GM18498 (cell line): ENCODE results near the gene NFKBIA.
A peak's percentile ranks its signal among the peaks of the same experiment; 100 is the strongest.
"Not testable (repeated sequence)": the region's sequence is repeated elsewhere in the genome, so short reads cannot be mapped to it uniquely, and the experiment has no call there.

Experiments
- ATAC-seq: cut with Tn5 transposase; IDR thresholded peaks from one replicate; pipeline ENCODE4 v1.9.1; 2021; ENCODE audit warnings: mild to moderate bottlenecking, moderate library complexity; ENCODE audit not compliant: unreplicated experiment

NFKBIA gene, protein sequence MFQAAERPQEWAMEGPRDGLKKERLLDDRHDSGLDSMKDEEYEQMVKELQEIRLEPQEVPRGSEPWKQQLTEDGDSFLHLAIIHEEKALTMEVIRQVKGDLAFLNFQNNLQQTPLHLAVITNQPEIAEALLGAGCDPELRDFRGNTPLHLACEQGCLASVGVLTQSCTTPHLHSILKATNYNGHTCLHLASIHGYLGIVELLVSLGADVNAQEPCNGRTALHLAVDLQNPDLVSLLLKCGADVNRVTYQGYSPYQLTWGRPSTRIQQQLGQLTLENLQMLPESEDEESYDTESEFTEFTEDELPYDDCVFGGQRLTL

DNA sequence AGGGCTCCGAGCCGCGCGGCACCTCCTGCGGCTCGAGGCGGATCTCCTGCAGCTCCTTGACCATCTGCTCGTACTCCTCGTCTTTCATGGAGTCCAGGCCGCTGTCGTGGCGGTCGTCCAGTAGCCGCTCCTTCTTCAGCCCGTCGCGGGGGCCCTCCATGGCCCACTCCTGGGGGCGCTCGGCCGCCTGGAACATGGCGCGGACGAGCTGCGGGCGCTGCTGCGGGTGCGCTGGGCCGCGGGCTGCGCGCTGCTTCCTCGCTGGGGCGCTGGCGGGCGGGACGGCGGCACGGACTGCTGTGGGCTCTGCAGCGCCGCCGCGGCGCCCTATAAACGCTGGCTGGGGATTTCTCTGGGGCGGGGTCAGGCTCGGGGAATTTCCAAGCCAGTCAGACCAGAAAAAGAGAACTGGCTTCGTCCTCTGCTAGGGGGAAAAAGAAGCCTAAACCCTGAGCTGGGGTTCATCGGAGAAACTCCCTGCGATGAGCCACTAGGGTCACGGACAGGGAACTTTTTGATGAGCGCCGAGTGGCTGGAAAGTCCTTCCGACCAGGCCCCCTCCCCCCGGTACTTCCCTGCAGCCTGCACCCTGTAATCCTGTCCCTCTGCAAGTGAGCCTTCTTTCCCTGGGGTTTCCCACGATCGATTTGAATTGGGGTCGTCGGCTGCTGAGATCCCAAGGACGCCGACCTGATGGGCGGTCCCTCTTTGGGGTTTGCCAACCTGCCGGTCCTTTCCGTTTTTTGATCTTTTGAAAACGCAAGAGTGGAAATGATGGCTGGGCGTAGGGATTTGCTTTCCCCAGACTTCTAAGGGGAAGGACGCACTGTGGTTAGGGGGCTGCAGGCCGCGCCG, at the start of gene NFKBIA:
NFKBIA (minus strand) TSS at position 301 of the 855 bp plus-strand sequence; CDS start at position 196, 105 bp downstream.
- peak; percentile 68 for ATAC-seq

DNA sequence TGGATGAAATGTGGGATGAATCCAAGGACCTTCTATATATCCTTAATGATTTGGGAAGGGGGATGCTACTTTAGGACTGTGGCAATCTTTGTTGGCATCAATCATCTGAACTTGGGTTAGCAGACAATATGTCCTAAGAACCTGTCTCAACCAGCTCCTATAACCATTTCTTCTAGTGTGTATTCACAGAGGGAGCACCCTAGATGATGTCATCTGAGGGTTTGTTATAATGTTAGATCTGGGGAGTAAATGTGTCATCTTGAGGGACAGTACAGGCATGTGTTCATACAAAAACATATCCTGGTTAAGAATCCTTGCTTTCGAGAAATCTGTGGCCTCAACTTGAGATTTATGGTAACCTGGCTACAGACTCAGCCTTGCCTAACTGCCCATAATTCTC, 41.9 kb upstream of the NFKBIA start:
- ATAC-seq = no peak

DNA sequence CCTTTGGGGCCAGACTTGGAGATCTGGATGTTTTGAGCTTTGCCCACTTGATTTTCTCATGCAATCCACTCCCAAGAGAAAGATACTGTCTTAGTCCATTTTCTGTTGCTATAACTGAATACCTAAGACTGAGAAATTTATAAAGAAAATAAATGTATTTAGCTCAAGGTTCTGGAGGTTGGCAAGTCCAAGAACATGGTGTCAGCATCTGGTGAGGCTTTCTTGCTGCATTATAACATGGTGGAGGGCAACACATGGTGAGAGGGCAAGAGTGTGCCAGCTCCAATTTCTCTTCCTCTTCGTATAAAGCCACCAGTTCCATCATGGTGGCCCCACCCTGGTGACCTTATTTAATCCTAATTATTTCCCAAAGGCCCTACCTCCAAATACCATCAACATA, 39.6 kb upstream of the NFKBIA start:
- no peak for ATAC-seq

DNA sequence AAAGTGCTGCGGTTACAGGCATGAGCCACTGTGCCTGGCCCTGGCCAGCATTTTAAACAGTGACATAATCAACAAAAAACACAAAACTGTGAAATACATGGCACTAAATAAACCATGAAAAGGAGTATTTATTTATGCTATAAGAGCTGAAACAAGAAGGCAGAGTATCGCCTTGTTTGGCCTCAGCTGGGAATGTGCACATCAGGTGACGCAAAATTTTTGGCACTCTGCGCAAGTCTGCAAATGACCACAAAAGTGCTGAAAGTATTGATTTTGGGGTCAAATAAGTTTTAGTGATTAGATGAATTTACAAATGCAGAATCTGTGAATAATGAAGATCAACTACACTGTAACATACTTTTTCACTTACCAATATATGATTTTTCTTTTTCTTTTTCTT, 36.6 kb upstream of the NFKBIA start:
- ATAC-seq = no peak

DNA sequence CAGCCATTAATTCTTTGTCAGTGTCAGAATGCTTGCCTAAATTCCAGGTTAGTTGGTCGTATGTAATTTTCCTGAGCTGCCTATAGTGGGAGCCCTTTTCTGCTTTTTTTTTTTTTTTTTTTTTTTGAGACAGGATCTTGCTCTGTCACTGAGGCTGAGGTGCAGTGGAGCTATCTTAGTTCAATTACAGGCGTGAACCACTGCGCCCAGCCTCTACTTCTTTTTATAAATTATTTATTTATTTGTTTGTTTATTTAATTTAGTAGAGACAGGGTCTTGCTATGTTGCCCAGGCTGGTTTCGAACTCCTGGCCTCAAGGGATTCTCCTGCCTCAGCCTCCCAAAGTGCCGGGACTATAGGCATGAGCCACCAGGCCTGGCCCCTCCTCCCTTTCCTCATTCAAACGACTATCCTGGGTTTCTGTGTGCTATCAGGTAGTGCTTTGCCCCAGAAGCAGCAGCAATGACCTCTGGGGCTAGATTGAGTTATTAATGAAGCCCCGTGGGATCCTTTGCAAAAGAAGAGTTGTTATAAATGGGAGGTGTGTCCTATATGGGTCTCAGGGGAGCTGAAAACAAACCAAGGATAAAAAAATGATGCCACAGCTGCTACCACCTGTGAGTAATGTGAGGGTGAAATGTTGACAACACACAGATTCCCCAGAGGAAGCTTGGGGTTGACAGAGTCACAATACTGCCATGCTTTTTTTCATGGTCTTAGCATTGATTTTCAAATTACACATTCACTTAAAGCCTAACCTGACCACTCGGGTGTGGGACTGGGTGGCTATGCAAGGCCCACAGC, 34.6 kb upstream of the NFKBIA start:
- ATAC-seq = no peak

DNA sequence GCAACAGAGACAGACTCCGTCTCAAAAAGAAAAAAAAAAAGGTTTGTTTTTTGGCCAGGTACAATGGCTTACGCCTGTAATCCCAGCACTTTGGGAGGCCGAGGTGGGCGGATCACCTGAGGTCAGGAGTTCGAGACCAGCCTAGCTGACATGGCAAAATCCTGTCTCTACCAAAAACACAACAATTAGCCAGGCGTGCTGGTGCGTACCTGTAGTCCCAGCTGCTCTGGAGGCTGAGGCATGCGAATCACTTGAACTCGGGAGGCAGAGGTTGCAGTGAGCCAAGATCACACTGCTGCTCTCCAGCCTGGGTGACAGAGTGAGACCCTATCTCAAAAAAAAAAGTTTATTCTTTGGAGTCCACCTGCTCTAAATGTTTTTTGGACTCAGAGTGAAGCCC, 33.9 kb upstream of the NFKBIA start:
- ATAC-seq = not testable (repeated sequence)

DNA sequence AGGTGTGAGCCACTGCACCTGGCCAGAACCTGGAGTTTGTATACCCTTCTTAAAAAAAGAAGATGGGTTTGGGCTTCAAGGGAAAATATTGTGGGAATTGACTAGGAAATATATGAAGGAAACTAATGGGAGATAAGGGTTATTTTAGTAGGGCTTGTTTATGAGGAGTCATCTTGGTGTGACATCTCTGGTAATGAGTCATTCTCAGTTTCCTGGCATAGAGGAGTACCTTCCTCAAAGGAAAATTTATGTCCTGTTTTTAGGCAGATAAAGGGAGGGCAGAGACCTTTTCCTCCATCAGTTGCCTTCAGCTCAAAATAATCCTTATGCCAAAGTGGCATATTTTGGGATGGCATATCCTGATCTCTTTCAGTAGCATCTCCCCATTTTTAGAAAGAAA, 30.6 kb upstream of the NFKBIA start:
- ATAC-seq = no peak

DNA sequence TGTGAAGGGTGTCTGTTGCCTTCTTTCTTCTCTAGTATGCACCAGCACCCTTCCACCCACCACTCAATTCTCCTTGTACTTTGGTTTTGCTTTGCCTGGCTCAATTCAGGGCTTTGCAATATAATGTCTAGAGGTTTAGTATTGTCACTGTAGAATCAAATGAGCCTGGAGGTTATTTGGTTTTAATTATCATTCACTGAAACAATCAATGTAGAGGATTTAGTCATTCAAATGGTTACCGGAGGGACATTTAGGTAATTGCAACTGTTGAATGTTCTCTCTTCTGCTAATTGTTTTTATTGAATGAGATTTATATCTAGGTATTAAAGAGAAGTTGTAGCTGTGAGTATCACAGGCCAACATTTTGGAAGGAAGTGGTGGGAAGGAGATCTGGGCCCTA, 29.3 kb upstream of the NFKBIA start:
- ATAC-seq = no peak

DNA sequence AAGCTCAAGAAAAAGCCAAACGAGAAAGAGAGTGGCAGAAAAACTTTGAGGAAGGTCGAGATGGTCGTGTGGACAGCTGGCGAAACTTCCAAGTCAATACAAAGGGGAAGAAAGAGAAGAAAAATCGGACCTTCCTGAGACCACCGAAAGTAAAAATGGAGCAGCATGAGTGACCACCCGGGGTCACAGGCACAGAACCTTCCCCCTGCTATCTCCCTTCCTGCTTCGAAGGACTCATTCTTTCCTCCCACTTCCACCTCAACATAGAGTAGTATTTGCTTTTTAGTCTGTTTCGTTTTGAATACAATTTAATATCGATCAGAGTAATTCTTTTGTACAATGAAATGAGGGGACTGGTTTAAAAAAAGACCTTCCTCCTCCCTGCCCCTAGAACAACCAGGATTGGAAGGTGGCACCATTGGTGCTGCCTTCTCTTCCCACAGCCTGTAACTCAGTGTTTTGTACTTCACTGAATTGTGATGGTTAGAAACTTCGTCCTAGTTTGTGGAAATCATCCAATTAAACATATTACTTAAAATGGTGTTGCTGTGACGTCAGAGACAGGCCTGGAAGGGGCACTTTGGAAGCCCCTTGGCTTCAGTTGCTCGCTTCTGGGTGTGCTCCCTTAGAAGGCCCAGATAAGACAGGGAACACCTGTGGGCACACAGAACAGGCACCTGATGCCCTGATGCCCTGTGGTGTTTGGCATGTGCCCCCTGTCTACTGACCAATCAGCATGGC, 26.1 kb upstream of the NFKBIA start:
- no peak for ATAC-seq

DNA sequence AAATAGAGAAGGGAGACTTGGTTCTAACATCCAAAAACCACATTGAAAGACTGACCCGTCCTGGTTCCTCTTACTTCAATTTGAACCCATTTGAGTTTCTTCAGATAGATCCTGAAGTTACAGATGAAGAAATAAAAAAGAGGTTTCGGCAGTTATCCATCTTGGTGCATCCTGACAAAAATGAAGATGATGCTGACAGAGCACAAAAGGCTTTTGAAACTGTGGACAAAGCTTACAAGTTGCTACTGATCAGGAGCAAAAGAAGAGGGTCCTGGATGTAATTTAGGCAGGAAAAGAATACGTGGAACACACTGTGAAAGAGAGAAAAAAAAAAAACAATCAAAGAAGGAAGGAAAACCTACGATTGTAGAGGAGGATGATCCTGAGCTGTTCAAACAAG, 25.4 kb upstream of the NFKBIA start:
- ATAC-seq = no peak

DNA sequence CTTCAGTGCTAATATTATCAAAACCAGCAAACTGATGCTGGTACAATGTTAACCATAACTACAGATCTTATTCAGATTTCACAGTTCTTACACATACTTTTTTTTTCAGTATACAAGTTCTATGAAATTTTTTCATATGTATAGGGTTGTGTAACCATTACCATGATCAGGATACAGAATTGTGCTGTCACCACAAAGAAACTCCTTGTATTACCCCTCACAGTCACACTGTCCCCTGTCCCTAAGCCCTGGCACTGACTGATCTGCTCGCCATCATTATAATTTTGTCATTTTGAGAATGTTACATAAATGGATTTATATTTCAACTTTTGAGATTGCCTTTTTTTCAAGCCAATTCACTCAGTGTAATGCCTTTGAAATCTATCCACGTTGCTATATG, 21.3 kb upstream of the NFKBIA start:
- no peak for ATAC-seq

DNA sequence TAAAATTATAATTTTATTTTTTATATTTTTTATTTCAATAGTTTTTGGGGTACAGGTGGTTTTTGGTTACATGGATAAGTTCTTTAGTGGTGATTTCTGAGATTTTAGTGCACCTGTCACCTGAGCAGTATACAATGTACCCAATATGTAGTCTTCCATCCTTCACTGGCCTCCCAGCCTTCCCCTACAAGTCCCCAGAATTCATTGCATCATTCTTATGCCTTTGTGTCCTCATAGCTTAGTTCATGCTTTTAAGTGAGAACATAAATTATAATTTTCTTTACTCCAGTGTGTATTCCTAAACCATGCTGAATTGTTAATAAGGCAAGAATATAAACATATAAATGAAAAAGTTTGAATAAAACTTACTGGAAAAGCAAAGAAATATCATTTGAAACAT, 19.1 kb upstream of the NFKBIA start:
- no peak for ATAC-seq

DNA sequence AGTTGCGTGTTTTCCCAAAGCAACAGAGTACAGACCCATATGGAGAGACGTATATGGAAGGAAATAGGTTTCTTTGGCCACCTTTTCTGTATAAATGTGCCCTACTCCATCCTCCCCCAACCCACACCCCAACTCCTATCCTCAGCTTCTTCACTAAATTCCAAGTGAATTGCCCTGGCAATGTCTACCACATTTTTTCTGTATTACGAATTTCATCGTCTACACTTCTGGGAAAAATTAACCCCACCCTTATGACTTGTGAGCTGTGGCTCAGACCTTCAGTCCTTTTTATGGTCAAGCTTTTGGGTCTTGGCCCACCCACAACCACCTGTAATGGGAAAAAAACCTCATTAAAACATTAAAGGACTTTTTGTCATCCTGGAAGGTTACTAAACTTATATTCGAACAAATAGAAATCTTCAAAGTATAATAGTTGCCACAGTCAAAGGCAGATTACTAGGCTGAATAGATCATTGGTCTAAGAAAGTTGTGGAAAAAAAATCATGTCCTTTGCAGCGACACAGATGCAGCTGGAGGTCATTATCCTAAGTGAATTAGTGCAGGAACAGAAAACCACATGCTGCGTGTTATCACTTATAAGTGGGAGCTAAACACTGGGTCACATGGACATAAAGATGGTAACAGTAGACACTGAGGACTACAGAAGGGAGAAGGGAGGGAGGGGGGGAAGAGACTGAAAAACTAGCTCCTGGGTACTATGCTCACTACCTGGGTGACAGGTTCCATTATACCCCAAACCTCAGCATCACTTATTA, 15.7 kb upstream of the NFKBIA start:
- no peak for ATAC-seq

DNA sequence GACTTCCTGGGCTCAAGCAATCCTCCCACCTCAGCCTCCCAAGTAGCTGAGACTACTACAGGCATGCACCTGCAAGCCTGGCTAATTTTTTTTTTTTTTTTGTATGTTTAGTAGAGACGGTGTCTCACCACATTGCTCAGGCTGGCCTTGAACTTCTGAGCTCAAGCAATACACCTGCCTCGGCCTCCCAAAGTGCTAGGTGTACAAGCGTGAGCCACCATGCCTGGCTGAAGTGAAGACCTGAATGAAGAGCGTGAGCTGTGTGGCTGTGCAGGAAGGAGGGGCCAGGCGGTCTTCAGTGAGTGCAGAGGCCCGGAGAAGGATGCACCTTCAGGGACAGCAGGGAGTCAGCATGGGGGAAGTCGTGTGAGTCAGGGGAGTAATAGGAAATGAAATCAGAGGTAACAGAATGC, 14.9 kb upstream of the NFKBIA start:
- no peak for ATAC-seq

DNA sequence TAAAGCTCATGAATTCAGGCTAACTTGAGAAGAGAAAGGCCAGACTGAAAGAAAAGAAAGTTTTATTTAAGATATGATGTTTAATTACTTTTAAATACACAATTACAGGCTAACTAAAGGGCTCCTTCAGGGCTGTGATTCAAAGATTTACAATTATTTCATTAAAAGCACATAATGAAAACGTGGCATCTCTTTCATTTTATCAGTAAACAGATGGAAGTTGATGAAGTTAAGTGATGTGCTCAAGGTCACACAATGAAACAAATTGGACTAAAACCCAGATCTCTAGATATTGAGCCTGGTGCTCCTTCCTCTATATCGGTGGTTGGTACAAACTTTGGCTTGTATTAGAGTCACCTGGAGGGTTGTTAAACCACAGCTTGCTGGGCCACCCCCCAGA, 13.5 kb upstream of the NFKBIA start:
- ATAC-seq = no peak

DNA sequence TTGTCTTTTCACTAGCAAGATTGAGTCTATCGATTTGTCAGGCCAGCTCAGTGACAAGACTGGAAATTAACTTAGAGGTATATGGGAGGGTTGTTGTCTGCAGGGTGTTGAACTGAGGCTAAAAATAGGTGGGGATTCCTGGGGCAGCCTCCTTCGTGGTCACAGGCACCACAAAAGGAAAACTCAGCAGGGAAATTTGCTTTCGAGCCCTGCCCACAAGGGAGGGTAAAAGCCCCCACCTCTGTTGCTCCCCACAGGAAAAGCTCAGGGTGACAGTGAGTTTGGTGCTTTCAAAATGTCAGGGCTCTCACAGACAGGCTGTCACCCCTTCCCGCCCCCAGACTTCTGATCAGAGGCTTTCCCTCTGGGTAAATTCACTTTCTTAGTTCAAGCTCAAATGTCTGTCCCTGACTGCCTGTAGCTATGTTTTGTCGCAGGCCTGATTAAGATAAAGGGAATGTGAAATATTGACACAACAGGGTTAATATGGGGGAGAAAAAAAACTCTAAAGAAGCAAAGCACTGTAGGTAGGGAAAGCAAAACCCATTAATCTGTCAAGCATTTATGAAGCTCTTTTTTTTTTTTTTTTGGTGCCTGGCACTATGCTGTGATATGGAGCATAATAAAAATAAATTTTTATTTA, 11.7 kb upstream of the NFKBIA start:
- ATAC-seq = peak; percentile 57

DNA sequence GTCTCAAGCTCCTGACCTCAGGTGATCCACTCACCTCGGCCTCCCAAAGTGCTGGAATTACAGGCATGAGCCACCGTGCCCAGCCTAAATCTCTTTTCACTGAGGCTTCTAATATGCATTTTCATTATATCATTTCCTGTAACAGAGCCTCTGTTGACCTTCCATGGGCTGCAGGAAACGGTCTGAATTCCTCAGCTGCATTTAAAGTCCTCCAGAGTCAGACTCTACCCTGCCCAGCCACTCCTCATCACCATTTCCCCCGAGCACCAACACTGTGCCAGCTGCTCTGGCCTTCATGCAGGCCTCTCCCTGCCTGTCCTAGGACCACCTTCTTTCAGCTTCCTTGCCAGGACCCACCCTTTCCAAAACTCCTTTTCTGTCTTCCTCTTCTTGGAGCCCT, 9.8 kb upstream of the NFKBIA start:
- no peak for ATAC-seq

DNA sequence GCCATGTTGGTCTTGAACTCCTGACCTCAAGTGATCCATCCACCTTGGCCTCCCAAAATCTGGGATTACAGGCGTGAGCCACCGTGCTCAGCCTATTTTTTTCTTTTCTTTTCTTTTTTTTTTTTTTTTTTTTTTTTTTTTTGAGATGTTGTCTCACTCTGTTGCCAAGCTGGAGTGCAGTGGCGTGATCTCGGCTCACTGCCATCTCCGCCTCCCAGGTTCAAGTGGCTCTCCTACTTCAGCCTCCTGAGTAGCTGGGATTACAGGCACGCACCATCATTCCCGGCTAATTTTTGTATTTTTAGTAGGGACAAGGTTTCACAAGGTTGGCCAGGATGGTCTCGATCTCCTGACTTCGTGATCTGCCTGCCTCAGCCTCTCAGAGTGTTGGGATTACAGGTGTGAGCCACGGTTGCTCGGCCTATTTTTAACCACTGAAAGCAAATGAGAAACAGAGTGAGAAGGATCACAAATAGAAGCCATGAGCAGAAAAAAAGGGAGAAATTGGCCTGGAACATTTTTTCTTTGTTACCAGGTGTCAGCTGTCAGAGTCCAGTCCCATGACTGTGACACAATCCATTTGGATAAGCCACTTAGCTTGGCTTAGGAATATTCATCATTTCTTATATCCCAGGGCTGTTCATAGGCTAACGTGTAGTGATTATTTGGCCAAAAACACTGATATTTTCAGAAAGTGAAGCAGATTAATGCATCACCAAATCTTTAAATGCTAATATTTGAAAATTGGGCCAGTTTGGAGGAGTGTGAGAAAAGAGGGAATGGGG, 7.9 kb upstream of the NFKBIA start:
- no peak for ATAC-seq

DNA sequence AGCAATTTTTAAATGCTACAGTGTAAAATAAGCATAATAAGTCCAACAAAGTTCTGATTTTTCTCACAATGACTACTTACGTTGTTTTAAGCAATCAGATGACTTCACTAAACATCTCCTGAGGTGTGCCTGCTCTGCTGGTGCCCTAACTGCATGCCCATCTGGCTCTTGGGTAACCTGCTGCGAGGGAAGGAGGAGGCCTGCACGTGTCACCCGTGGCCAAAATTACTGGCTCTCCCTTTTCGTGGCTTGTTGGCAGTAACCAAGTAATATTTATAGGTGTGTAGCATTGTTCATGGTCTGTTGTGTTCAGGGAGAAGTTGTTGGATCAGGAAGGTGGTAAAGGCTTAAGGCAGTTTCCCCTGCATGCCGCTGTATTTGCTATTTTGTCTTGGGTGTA, 6.3 kb upstream of the NFKBIA start:
- ATAC-seq = no peak
